Subcutaneous abdominal adipose tissue (tissue), 5 donors: ENCODE data around the gene ZNF600.
"Not testable (repeated sequence)": the region's sequence is repeated elsewhere in the genome, so short reads cannot be mapped to it uniquely, and the experiment has no call there.

ENCODE experiments used
- H3K27ac ChIP-seq: one replicate; pipeline ENCODE4 v1.7.0; 2013; ENCODE audit warnings: low read depth, mild to moderate bottlenecking, inconsistent platforms, low read length, moderate library complexity
- H3K27me3 ChIP-seq, 5 donors: one replicate each; pipeline ENCODE4 v1.7.0; 2013; ENCODE audit warnings: low read length in 5 of 5, inconsistent platforms in 1 of 5; ENCODE audit not compliant: control insufficient read depth in 5 of 5, insufficient read depth in 4 of 5
- H3K36me3 ChIP-seq, 5 donors: one replicate each; pipeline ENCODE4 v1.7.0; 2013; ENCODE audit warnings: low read length in 5 of 5; ENCODE audit not compliant: control insufficient read depth in 5 of 5, insufficient read depth in 5 of 5
- H3K4me1 ChIP-seq, 5 donors: one replicate each; pipeline ENCODE4 v1.7.0; 2013; ENCODE audit warnings: low read length in 5 of 5, mild to moderate bottlenecking in 3 of 5, moderate library complexity in 1 of 5; ENCODE audit not compliant: control insufficient read depth in 5 of 5, insufficient read depth in 5 of 5
- H3K4me3 ChIP-seq, 5 donors: one replicate each; pipeline ENCODE4 v1.7.0; 2013; ENCODE audit warnings: low read length in 5 of 5, low read depth in 1 of 5
- H3K9ac ChIP-seq, 5 donors: one replicate each; pipeline ENCODE4 v1.7.0; 2013; ENCODE audit warnings: low read length in 5 of 5, mild to moderate bottlenecking in 4 of 5, moderate library complexity in 3 of 5
- H3K9me3 ChIP-seq, 5 donors: one replicate each; pipeline ENCODE4 v1.7.0; 2013; ENCODE audit warnings: low read length in 5 of 5; ENCODE audit not compliant: control insufficient read depth in 5 of 5
- donor health status: healthy.
- donor health status: healthy.
- donor health status: healthy.
- donor health status: healthy.
- donor health status: healthy.

Gene ZNF600

GRCh38 chr19:52799950-52800640 lies 13.5 kb upstream of the ZNF600 start:
- Histone ChIP-seq H3K9me3 (peaks cover 44 to 81% (median 68%) of the 10 kb centered on the region in 5 donors), H3K4me3 (peak overlapping the region in 4 of 5 donors; percentile 23 to 53 (median 43)), H3K36me3 (peaks cover 34 to 50% (median 45%) of the 10 kb centered on the region in 5 donors)
- H3K27ac ChIP-seq, H3K27me3 ChIP-seq, H3K9ac ChIP-seq, H3K4me1 ChIP-seq: not testable (repeated sequence)

- H3K4me3 ChIP-seq: no peak overlapping the region
- H3K36me3 ChIP-seq: no peaks in the 10 kb centered on the region
- peaks cover 0 to 15% (median 7%) of the 10 kb centered on the region in 5 donors for H3K9me3 ChIP-seq
Measured at GRCh38 chr19:52789440-52789839, 2.8 kb upstream of the ZNF600 start.

GRCh38 chr19:52786078-52786463 lies 520 bp downstream of the ZNF600 start:
- Histone ChIP-seq H3K9ac (peak overlapping the region; percentile 38 to 86 (median 80)), H3K4me1 (peaks cover 0 to 18% (median 17%) of the 10 kb centered on the region in 5 donors), H3K9me3 (no peaks in the 10 kb centered on the region)

More at GRCh38 chr19:52789440-52789839, 2.8 kb upstream of the ZNF600 start:
- no peaks in the 10 kb centered on the region for H3K27me3 ChIP-seq
- peaks cover 0 to 18% (median 17%) of the 10 kb centered on the region in 5 donors for H3K4me1 ChIP-seq
- H3K9ac ChIP-seq: no peak overlapping the region
- no peak overlapping the region for H3K27ac ChIP-seq

GRCh38 chr19:52785506-52785905 lies 1.1 kb downstream of the ZNF600 start:
- Histone ChIP-seq H3K36me3 (peaks cover 0 to 8% (median 0%) of the 10 kb centered on the region in 5 donors), H3K9me3 (no peaks in the 10 kb centered on the region), H3K27ac (no peak overlapping the region), H3K4me3 (no peak overlapping the region), H3K27me3 (no peaks in the 10 kb centered on the region), H3K4me1 (peaks cover 0 to 18% (median 17%) of the 10 kb centered on the region in 5 donors), H3K9ac (peak overlapping the region in 3 of 5 donors; percentile 80 to 86 (median 81))

More at GRCh38 chr19:52786078-52786463, 520 bp downstream of the ZNF600 start:
- H3K27ac ChIP-seq: peak overlapping the region; percentile 13
- H3K4me3 ChIP-seq: peak overlapping the region; percentile 77 to 87 (median 81)
- H3K36me3 ChIP-seq: peaks cover 0 to 4% (median 0%) of the 10 kb centered on the region in 5 donors
- H3K27me3 ChIP-seq: no peaks in the 10 kb centered on the region

GRCh38 chr19:52782864-52783263 lies 3.7 kb downstream of the ZNF600 start:
- peaks cover under 1 to 15% (median 7%) of the 10 kb centered on the region in 5 donors for H3K36me3 ChIP-seq
- not testable (repeated sequence) for H3K27me3 ChIP-seq, H3K9me3 ChIP-seq, H3K27ac ChIP-seq, H3K4me3 ChIP-seq, H3K9ac ChIP-seq
- peaks cover 0 to 18% (median 17%) of the 10 kb centered on the region in 5 donors for H3K4me1 ChIP-seq

GRCh38 chr19:52778811-52779210 lies 7.8 kb downstream of the ZNF600 start:
- no peaks in the 10 kb centered on the region for H3K9me3 ChIP-seq
- H3K27ac ChIP-seq: no peak overlapping the region
- H3K4me3 ChIP-seq: no peak overlapping the region
- no peaks in the 10 kb centered on the region for H3K4me1 ChIP-seq
- H3K27me3 ChIP-seq: no peaks in the 10 kb centered on the region
- H3K9ac ChIP-seq: no peak overlapping the region
- peaks cover 3 to 28% (median 10%) of the 10 kb centered on the region in 5 donors for H3K36me3 ChIP-seq

- H3K4me1 ChIP-seq, H3K27me3 ChIP-seq, H3K4me3 ChIP-seq, H3K27ac ChIP-seq, H3K36me3 ChIP-seq, H3K9ac ChIP-seq, H3K9me3 ChIP-seq: not testable (repeated sequence)
Measured at GRCh38 chr19:52756447-52756846, 30.1 kb downstream of the ZNF600 start.

GRCh38 chr19:52749780-52750179 lies 36.8 kb downstream of the ZNF600 start:
- H3K4me3 ChIP-seq: no peak overlapping the region
- H3K9me3 ChIP-seq: no peaks in the 10 kb centered on the region
- H3K27me3 ChIP-seq: no peaks in the 10 kb centered on the region
- H3K4me1 ChIP-seq: peaks cover 0 to 9% (median 3%) of the 10 kb centered on the region in 5 donors
- no peak overlapping the region for H3K27ac ChIP-seq
- no peaks in the 10 kb centered on the region for H3K36me3 ChIP-seq
- no peak overlapping the region for H3K9ac ChIP-seq

GRCh38 chr19:52748336-52748950 lies 38.1 kb downstream of the ZNF600 start:
- no peaks in the 10 kb centered on the region for H3K27me3 ChIP-seq
- no peaks in the 10 kb centered on the region for H3K36me3 ChIP-seq
- H3K9ac ChIP-seq: peak overlapping the region in 1 of 5 donors; percentile 2
- no peak overlapping the region for H3K4me3 ChIP-seq
- no peak overlapping the region for H3K27ac ChIP-seq
- H3K9me3 ChIP-seq: no peaks in the 10 kb centered on the region
- peaks cover 0 to 9% (median 3%) of the 10 kb centered on the region in 5 donors for H3K4me1 ChIP-seq

- H3K27me3 ChIP-seq, H3K9me3 ChIP-seq, H3K36me3 ChIP-seq, H3K4me3 ChIP-seq, H3K9ac ChIP-seq, H3K27ac ChIP-seq: not testable (repeated sequence)
- H3K4me1 ChIP-seq: peaks cover 0 to 13% (median 4%) of the 10 kb centered on the region in 5 donors
Measured at GRCh38 chr19:52745919-52746318, 40.7 kb downstream of the ZNF600 start.
